ENCODE measurements around the gene UTP14A. TPM values are rescaled to one million over a fixed set of nuclear protein-coding genes. Genes with fewer than 3 reads are reported as not detected.

Gene UTP14A
- total RNA-seq, 1 experiment from 2014 or later, result 55.4 TPM

DNA sequence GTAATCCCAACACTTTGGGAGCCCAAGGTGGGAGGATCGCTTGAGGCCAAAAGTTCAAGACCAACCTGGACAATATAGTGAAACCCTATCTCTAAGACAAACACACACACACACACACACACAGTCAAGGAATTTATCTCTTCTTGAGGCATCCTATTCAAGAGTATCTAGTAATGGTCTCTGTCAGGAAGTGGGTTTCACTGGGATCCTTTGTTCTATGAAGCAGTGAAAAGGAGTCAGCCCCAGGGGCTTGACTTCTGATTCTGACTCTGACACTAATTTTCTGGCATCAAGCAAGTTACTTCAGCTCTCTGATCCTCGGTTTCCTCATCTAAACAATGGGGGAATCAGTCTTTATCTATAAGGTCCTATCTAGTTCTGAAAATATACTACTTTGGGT is 34.8 kb downstream of the UTP14A start:
- ChIA-PET POLR2A (ENCODE audit: unreplicated experiment) (no interaction called here), CTCF (no interaction called here)
- H3K27ac ChIP-seq, result no peak overlapping the region
- DNase-seq, result no peak
- no peaks in the 10 kb centered on the region for H4K20me1 ChIP-seq (ENCODE audit: insufficient read depth)
- TF ChIP-seq, protein P1, sequence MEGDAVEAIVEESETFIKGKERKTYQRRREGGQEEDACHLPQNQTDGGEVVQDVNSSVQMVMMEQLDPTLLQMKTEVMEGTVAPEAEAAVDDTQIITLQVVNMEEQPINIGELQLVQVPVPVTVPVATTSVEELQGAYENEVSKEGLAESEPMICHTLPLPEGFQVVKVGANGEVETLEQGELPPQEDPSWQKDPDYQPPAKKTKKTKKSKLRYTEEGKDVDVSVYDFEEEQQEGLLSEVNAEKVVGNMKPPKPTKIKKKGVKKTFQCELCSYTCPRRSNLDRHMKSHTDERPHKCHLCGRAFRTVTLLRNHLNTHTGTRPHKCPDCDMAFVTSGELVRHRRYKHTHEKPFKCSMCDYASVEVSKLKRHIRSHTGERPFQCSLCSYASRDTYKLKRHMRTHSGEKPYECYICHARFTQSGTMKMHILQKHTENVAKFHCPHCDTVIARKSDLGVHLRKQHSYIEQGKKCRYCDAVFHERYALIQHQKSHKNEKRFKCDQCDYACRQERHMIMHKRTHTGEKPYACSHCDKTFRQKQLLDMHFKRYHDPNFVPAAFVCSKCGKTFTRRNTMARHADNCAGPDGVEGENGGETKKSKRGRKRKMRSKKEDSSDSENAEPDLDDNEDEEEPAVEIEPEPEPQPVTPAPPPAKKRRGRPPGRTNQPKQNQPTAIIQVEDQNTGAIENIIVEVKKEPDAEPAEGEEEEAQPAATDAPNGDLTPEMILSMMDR (conservative IDR thresholded peaks at IDR 0.05), result no peak
- no peaks in the 10 kb centered on the region for H3K79me2 ChIP-seq (ENCODE audit: low read depth)
- H3K4me1 ChIP-seq (replicated peaks; ENCODE audit: insufficient read depth), result no peaks in the 10 kb centered on the region
- intact Hi-C loops (cut with micrococcal nuclease; ENCODE audit: unreplicated experiment), result no loop called here
- no peak overlapping the region for H3K4me2 ChIP-seq
- H3K9me3 ChIP-seq (ENCODE audit: insufficient read depth, low read depth), result no peaks in the 10 kb centered on the region
- no peak overlapping the region for H3K4me3 ChIP-seq
- no peaks in the 10 kb centered on the region for H3F3A ChIP-seq (ENCODE audit: insufficient read depth, low read depth)
- H3K27me3 ChIP-seq (ENCODE audit: insufficient read depth, low read depth), result peaks cover 34% of the 10 kb centered on the region
- H3K9me2 ChIP-seq (ENCODE audit: insufficient read depth), result no peaks in the 10 kb centered on the region
- no peak overlapping the region for H2AFZ ChIP-seq
- no TSS peak for BruUV-seq (replicated peaks)
- H3K36me3 ChIP-seq (ENCODE audit: low read depth), result no peaks in the 10 kb centered on the region

DNA sequence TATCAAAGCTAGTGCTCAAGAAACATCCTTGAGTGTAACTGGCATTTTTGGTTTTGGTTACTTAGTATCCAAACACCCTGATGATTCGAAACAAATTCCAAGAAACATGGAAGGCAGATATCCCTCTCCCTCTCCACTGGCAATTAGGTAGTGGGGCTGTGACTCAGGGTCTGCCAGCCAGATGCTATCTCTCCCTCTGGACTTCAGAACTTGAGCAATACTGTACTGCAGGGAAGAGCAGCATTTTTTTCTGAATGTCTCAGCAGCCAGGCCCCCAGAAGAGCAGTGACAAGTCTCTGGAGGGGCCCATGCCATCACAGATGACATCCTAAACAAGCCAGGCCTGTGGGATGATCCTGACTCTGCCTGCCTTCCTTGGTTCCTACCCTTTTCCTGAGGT is 39.2 kb downstream of the UTP14A start:
- TF ChIP-seq, protein P1 (conservative IDR thresholded peaks at IDR 0.05), result no peak
- Histone ChIP-seq H3K4me2 (no peak overlapping the region), H3K79me2 (ENCODE audit: low read depth) (no peaks in the 10 kb centered on the region), H3K27ac (no peak overlapping the region), H3K27me3 (ENCODE audit: insufficient read depth, low read depth) (peaks cover 9% of the 10 kb centered on the region), H2AFZ (no peak overlapping the region), H3K4me1 (replicated peaks; ENCODE audit: insufficient read depth) (no peaks in the 10 kb centered on the region), H3K36me3 (ENCODE audit: low read depth) (no peaks in the 10 kb centered on the region), H3K4me3 (no peak overlapping the region), H3K9me2 (ENCODE audit: insufficient read depth) (no peaks in the 10 kb centered on the region), H3K9me3 (ENCODE audit: insufficient read depth, low read depth) (no peaks in the 10 kb centered on the region), H4K20me1 (ENCODE audit: insufficient read depth) (no peaks in the 10 kb centered on the region), H3F3A (ENCODE audit: insufficient read depth, low read depth) (no peaks in the 10 kb centered on the region)
- no TSS peak for BruUV-seq (replicated peaks)
- no peak for DNase-seq
- CTCF ChIA-PET, result no interaction called here
- POLR2A ChIA-PET (ENCODE audit: unreplicated experiment), result no interaction called here
- intact Hi-C loops (cut with micrococcal nuclease; ENCODE audit: unreplicated experiment), result no loop called here

DNA sequence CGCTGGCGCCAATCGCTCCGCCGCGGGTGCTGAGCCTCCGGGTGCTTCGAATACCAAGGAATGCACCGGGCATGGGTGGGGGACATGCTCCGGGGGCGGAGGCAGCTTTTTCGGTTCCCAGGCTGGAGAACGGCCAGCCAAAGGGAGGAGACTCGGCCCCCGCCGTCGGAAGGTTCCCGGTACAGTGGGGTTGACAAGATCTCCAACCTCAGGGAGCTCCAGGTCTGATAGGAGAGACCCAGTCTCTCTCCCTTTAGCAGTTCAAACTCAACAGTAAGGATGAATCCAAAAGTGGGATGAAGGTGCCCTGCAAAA is 47.3 kb downstream of the UTP14A start:
- H3K79me2 ChIP-seq (ENCODE audit: low read depth), result no peaks in the 10 kb centered on the region
- H3K36me3 ChIP-seq (ENCODE audit: low read depth), result no peaks in the 10 kb centered on the region
- DNase-seq, result no peak
- BruUV-seq (replicated peaks), result no TSS peak
- no peak overlapping the region for H2AFZ ChIP-seq
- no peak overlapping the region for H3K4me3 ChIP-seq
- ChIA-PET CTCF (no interaction called here), POLR2A (ENCODE audit: unreplicated experiment) (no interaction called here)
- H3K27ac ChIP-seq, result no peak overlapping the region
- H3K9me3 ChIP-seq (ENCODE audit: insufficient read depth, low read depth), result no peaks in the 10 kb centered on the region
- intact Hi-C loops (cut with micrococcal nuclease; ENCODE audit: unreplicated experiment), result no loop called here
- no peaks in the 10 kb centered on the region for H3K27me3 ChIP-seq (ENCODE audit: insufficient read depth, low read depth)
- no peaks in the 10 kb centered on the region for H4K20me1 ChIP-seq (ENCODE audit: insufficient read depth)
- peaks cover 6% of the 10 kb centered on the region; the same call in 1 of the 2 replicates for H3K4me1 ChIP-seq (replicated peaks; ENCODE audit: insufficient read depth)
- H3F3A ChIP-seq (ENCODE audit: insufficient read depth, low read depth), result peaks cover 5% of the 10 kb centered on the region; the same call in 1 of the 2 replicates
- no peak overlapping the region for H3K4me2 ChIP-seq
- no peak for TF ChIP-seq EZH2 (IDR thresholded peaks at IDR 0.05; ENCODE audit: low read depth)
- TF ChIP-seq, protein P1 (conservative IDR thresholded peaks at IDR 0.05), result no peak
- H3K9me2 ChIP-seq (ENCODE audit: insufficient read depth), result no peaks in the 10 kb centered on the region

All from PC-9 (cell line).